Measurements from ENCODE around the gene TAS1R3.
A peak's percentile ranks its signal among the peaks of the same experiment; 100 is the strongest.

The TAS1R3 gene

GRCh38 chr1:1324084-1324523 is 7.0 kb upstream of the TAS1R3 start:
- no peak for DNase-seq (ENCODE audit: low spot score)

- peak; percentile 90 for DNase-seq (ENCODE audit: low spot score)
These were observed 6.4 kb upstream of the TAS1R3 start, which contains the start of the genes CPTP and INTS11 for GRCh38 chr1:1324524-1325287. Gene CPTP (plus strand): TSS chr1:1324802. CDS start chr1:1326911, 2,109 bp downstream. Gene INTS11 (minus strand): TSS chr1:1324660. CDS start chr1:1324608, 52 bp downstream.

- no peak for DNase-seq (ENCODE audit: low spot score)
These were observed 5.6 kb upstream of the TAS1R3 start for GRCh38 chr1:1325288-1326074.

GRCh38 chr1:1326075-1326605 is 4.9 kb upstream of the TAS1R3 start:
- DNase-seq (ENCODE audit: low spot score), result no peak

- DNase-seq (ENCODE audit: low spot score), result no peak
These were observed 3.8 kb upstream of the TAS1R3 start for GRCh38 chr1:1327291-1327690.

- no peak for DNase-seq (ENCODE audit: low spot score)
These were observed 2.8 kb upstream of the TAS1R3 start for GRCh38 chr1:1328254-1328653.

GRCh38 chr1:1329304-1330210 is 1.5 kb upstream of the TAS1R3 start:
- DNase-seq (ENCODE audit: low spot score), result no peak

- DNase-seq (ENCODE audit: low spot score), result no peak
These were observed 563 bp upstream of the TAS1R3 start for GRCh38 chr1:1330366-1331067.

GRCh38 chr1:1332031-1332755 is 1.1 kb downstream of the TAS1R3 start:
- DNase-seq (ENCODE audit: low spot score), result no peak

GRCh38 chr1:1332774-1333480 is 1.8 kb downstream of the TAS1R3 start:
- DNase-seq (ENCODE audit: low spot score), result no peak

GRCh38 chr1:1333551-1334241 is 2.6 kb downstream of the TAS1R3 start:
- DNase-seq (ENCODE audit: low spot score), result no peak

- DNase-seq (ENCODE audit: low spot score), result no peak
These were observed 3.8 kb downstream of the TAS1R3 start for GRCh38 chr1:1334835-1335234.

- no peak for DNase-seq (ENCODE audit: low spot score)
These were observed 4.2 kb downstream of the TAS1R3 start for GRCh38 chr1:1335283-1335682.

GRCh38 chr1:1335792-1336248 is 4.7 kb downstream of the TAS1R3 start:
- DNase-seq (ENCODE audit: low spot score), result no peak

GRCh38 chr1:1336446-1336845 is 5.4 kb downstream of the TAS1R3 start:
- no peak for DNase-seq (ENCODE audit: low spot score)

- DNase-seq (ENCODE audit: low spot score), result no peak
These were observed 6.1 kb downstream of the TAS1R3 start for GRCh38 chr1:1336931-1337792.

- no peak for DNase-seq (ENCODE audit: low spot score)
These were observed 6.7 kb downstream of the TAS1R3 start for GRCh38 chr1:1337793-1338147.

GRCh38 chr1:1338278-1338677 is 7.2 kb downstream of the TAS1R3 start:
- no peak for DNase-seq (ENCODE audit: low spot score)

Measured in Ammon's horn (tissue), 1 donor.